ENCODE measurements around the gene SRSF5.

GRCh38 chr14:69741055-69741454 lies 25.9 kb upstream of the SRSF5 start:
- TF ChIP-seq, protein P1, sequence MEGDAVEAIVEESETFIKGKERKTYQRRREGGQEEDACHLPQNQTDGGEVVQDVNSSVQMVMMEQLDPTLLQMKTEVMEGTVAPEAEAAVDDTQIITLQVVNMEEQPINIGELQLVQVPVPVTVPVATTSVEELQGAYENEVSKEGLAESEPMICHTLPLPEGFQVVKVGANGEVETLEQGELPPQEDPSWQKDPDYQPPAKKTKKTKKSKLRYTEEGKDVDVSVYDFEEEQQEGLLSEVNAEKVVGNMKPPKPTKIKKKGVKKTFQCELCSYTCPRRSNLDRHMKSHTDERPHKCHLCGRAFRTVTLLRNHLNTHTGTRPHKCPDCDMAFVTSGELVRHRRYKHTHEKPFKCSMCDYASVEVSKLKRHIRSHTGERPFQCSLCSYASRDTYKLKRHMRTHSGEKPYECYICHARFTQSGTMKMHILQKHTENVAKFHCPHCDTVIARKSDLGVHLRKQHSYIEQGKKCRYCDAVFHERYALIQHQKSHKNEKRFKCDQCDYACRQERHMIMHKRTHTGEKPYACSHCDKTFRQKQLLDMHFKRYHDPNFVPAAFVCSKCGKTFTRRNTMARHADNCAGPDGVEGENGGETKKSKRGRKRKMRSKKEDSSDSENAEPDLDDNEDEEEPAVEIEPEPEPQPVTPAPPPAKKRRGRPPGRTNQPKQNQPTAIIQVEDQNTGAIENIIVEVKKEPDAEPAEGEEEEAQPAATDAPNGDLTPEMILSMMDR (IDR thresholded peaks at IDR 0.05) = no peak
- TF ChIP-seq POLR2A (IDR thresholded peaks at IDR 0.05) (no peak), EP300 (IDR thresholded peaks at IDR 0.05) (no peak), POLR2AphosphoS5 (IDR thresholded peaks at IDR 0.05) (no peak)
